Spinal cord (tissue), 10 donors: ENCODE measurements around the gene PTP4A2. TPM values are rescaled to one million over a fixed set of nuclear protein-coding genes. Genes with fewer than 3 reads are reported as not detected.

Source experiments
- DNase-seq, 6 donors: peaks; one replicate each; pipeline versions ENCODE4 v3.0.0 to v3.0.0-alpha.2; 2013 to 2015; ENCODE audit warnings: low spot score in 6 of 6, low read depth in 4 of 6
- H3K27ac ChIP-seq: one replicate; pipeline ENCODE4 v1.5.1; 2013; ENCODE audit warnings: low read depth, low read length, control low read depth
- H3K27me3 ChIP-seq: one replicate; pipeline ENCODE4 v1.6.1; 2013; ENCODE audit warnings: low read length; ENCODE audit not compliant: control insufficient read depth, insufficient read depth
- H3K36me3 ChIP-seq: one replicate; pipeline ENCODE4 v1.6.1; 2013; ENCODE audit warnings: low read length; ENCODE audit not compliant: control insufficient read depth, insufficient read depth
- H3K4me1 ChIP-seq: one replicate; pipeline ENCODE4 v1.6.1; 2013; ENCODE audit warnings: low read length; ENCODE audit not compliant: control insufficient read depth, insufficient read depth
- H3K4me3 ChIP-seq: one replicate; pipeline ENCODE4 v1.5.1; 2013; ENCODE audit warnings: low read depth, low read length, control low read depth
- H3K9me3 ChIP-seq: one replicate; pipeline ENCODE4 v1.6.1; 2013; ENCODE audit warnings: low read length; ENCODE audit not compliant: control insufficient read depth, insufficient read depth
- WGBS: methylation state at CpG from one replicate; pipeline ENCODE4 v1.1.5; 2013; ENCODE audit warnings: missing lambda C conversion rate; ENCODE audit not compliant: insufficient coverage; 5-methylcytosine and 5-hydroxymethylcytosine counted together
- polyA plus RNA-seq, 2 donors: library from polyadenylated mRNA; unstranded; fragments of 120-200 nt; gene quantifications; one replicate each; pipeline ENCODE4 v1.2.1, GENCODE V29; 2013; ENCODE audit not compliant: insufficient read length in 2 of 2
- total RNA-seq, 2 donors: library from RNA; depleted of rRNA in 1 of 2; stranded (reverse); fragments of 120-200 nt in 1 of 2; fragments of >200 nt in 1 of 2; gene quantifications; one replicate each; pipeline versions ENCODE4 v1.2.3 to v1.2.4, GENCODE V29; 2013 to 2014
- donor health status: healthy.

PTP4A2 gene
- total and polyA plus RNA-seq, 4 donors = 149 to 326 (median 216) TPM

GRCh38 chr1:31911994-31912780 lies 26.0 kb downstream of the PTP4A2 start:
- Histone ChIP-seq H3K4me1 (no peaks in the 10 kb centered on the region), H3K4me3 (no peak overlapping the region), H3K27ac (no peak overlapping the region), H3K9me3 (peaks cover 2% of the 10 kb centered on the region), H3K36me3 (peaks cover 17% of the 10 kb centered on the region), H3K27me3 (no peaks in the 10 kb centered on the region)
- no CpG with 5 or more reads among the region's 2 CpGs for WGBS
- no peak for DNase-seq

- H3K4me3 ChIP-seq = no peak overlapping the region
- H3K4me1 ChIP-seq = no peaks in the 10 kb centered on the region
- H3K27ac ChIP-seq = no peak overlapping the region
- DNase-seq = peak in 1 of 6 donors; percentile 32
- peaks cover 2% of the 10 kb centered on the region for H3K9me3 ChIP-seq
- no peaks in the 10 kb centered on the region for H3K27me3 ChIP-seq
- WGBS = 80% methylated on average over 1 of the region's 2 CpGs
- H3K36me3 ChIP-seq = peaks cover 19% of the 10 kb centered on the region
Observed at GRCh38 chr1:31910933-31911332, 27.2 kb downstream of the PTP4A2 start.

DNA sequence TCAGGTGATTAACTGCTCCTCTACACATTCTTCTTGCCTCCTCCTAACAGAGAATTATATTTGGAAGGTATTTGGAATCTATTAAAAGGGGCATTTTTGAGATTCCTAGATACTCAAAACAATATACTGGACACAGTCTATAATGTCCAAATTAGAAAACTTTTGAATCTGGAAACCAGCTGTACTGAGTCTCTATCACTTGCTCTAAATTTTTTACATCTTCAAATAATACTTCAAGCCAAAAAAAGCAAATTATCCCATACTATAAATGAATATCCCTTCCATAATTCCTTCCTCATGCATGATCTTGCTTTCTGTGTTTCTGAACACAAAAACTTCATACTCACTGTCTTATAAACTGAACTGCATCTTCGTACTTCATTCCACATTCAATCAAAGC lies 28.5 kb downstream of the PTP4A2 start:
- Histone ChIP-seq H3K4me3 (no peak overlapping the region), H3K27ac (no peak overlapping the region), H3K9me3 (peaks cover 2% of the 10 kb centered on the region), H3K36me3 (peaks cover 15% of the 10 kb centered on the region), H3K4me1 (no peaks in the 10 kb centered on the region), H3K27me3 (no peaks in the 10 kb centered on the region)
- WGBS = no CpG with 5 or more reads among the region's 1 CpG
- DNase-seq = no peak

DNA sequence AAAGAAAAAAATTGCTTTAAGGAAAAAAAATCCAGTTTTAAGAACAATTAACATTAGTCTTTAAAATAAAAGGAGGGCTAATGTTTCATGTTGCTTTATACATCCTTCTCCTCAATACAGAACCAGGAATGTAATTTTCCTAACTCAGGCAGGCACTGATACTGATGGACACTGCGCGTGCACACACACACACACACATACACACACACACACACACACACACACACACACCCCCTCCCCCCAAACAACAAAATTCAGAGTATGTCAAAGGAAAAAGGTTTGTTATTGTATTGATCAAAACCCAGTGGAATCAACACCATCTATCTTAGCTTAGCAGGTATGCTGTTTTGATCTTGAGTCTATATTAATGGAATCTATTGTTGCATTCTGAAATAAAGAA lies 31.6 kb downstream of the PTP4A2 start:
- WGBS = 100% methylated on average over 2 of the region's 2 CpGs
- no peak overlapping the region for H3K27ac ChIP-seq

DNA sequence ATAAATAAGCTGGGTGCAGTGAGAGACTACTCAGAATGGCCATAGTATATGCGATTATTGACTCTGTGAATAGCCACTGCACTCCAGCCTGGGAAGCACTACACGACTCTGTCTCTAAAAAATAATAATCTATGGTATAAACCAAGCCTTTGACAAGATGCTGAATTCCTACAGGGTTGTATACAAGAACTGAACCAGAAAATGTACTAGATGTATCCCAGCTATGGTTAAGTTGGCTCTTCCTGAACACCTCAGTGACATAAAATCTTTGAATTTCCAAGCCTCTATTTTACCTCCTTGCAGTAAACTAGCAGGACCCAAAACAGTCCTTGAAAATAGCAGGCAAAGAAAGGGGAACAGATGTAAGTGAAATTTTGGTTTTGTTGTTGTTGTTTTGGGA lies 32.5 kb downstream of the PTP4A2 start:
- H3K36me3 ChIP-seq = peaks cover 12% of the 10 kb centered on the region
- no peaks in the 10 kb centered on the region for H3K9me3 ChIP-seq
- H3K27ac ChIP-seq = no peak overlapping the region
- no CpG with 5 or more reads among the region's 2 CpGs for WGBS
- H3K4me1 ChIP-seq = no peaks in the 10 kb centered on the region
- no peak for DNase-seq
- H3K4me3 ChIP-seq = no peak overlapping the region
- no peaks in the 10 kb centered on the region for H3K27me3 ChIP-seq

More for the DNA sequence above, 31.6 kb downstream of the PTP4A2 start:
- Histone ChIP-seq H3K4me3 (no peak overlapping the region), H3K27me3 (no peaks in the 10 kb centered on the region), H3K9me3 (no peaks in the 10 kb centered on the region), H3K4me1 (no peaks in the 10 kb centered on the region), H3K36me3 (peaks cover 12% of the 10 kb centered on the region)
- no peak for DNase-seq

- no peak overlapping the region for H3K27ac ChIP-seq
- H3K36me3 ChIP-seq = peaks cover 9% of the 10 kb centered on the region
- DNase-seq = no peak
- H3K4me1 ChIP-seq = no peaks in the 10 kb centered on the region
- no peaks in the 10 kb centered on the region for H3K9me3 ChIP-seq
- H3K4me3 ChIP-seq = no peak overlapping the region
- H3K27me3 ChIP-seq = no peaks in the 10 kb centered on the region
- WGBS = 100% methylated on average over 2 of the region's 6 CpGs
Observed at GRCh38 chr1:31905093-31905509, 33.1 kb downstream of the PTP4A2 start.

- Histone ChIP-seq H3K4me3 (no peak overlapping the region), H3K36me3 (peaks cover 9% of the 10 kb centered on the region), H3K27me3 (no peaks in the 10 kb centered on the region), H3K27ac (no peak overlapping the region), H3K9me3 (no peaks in the 10 kb centered on the region), H3K4me1 (no peaks in the 10 kb centered on the region)
- no peak for DNase-seq
- WGBS = 90% methylated on average over 6 of the region's 9 CpGs
Observed at GRCh38 chr1:31904339-31905092, 33.7 kb downstream of the PTP4A2 start.

GRCh38 chr1:31902510-31902860 lies 35.7 kb downstream of the PTP4A2 start:
- peaks cover 4% of the 10 kb centered on the region for H3K36me3 ChIP-seq
- no peaks in the 10 kb centered on the region for H3K4me1 ChIP-seq
- H3K27me3 ChIP-seq = no peaks in the 10 kb centered on the region
- no peak overlapping the region for H3K27ac ChIP-seq
- no peak overlapping the region for H3K4me3 ChIP-seq
- no peak for DNase-seq
- H3K9me3 ChIP-seq = no peaks in the 10 kb centered on the region
- 100% methylated on average over 2 of the region's 5 CpGs for WGBS

GRCh38 chr1:31901838-31902509 lies 36.2 kb downstream of the PTP4A2 start:
- no peaks in the 10 kb centered on the region for H3K27me3 ChIP-seq
- no peak overlapping the region for H3K27ac ChIP-seq
- peaks cover under 1% of the 10 kb centered on the region for H3K36me3 ChIP-seq
- H3K4me3 ChIP-seq = no peak overlapping the region
- H3K4me1 ChIP-seq = no peaks in the 10 kb centered on the region
- H3K9me3 ChIP-seq = no peaks in the 10 kb centered on the region
- WGBS = 100% methylated on average over 4 of the region's 6 CpGs
- DNase-seq = no peak
